Right kidney (tissue), 9 donors: ENCODE data around the gene ELMO2.
A peak's percentile ranks its signal among the peaks of the same experiment; 100 is the strongest.

Experiments
- DNase-seq: peaks from one replicate; pipeline ENCODE4 v3.0.0-alpha.2; 2016
- long read RNA-seq, 8 donors: transcript quantifications; one replicate each; lab custom pipeline, GENCODE V29; 2026

ELMO2 gene, protein sequence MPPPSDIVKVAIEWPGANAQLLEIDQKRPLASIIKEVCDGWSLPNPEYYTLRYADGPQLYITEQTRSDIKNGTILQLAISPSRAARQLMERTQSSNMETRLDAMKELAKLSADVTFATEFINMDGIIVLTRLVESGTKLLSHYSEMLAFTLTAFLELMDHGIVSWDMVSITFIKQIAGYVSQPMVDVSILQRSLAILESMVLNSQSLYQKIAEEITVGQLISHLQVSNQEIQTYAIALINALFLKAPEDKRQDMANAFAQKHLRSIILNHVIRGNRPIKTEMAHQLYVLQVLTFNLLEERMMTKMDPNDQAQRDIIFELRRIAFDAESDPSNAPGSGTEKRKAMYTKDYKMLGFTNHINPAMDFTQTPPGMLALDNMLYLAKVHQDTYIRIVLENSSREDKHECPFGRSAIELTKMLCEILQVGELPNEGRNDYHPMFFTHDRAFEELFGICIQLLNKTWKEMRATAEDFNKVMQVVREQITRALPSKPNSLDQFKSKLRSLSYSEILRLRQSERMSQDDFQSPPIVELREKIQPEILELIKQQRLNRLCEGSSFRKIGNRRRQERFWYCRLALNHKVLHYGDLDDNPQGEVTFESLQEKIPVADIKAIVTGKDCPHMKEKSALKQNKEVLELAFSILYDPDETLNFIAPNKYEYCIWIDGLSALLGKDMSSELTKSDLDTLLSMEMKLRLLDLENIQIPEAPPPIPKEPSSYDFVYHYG
- long read RNA-seq, donor 1, partial matches to known transcripts = 0 of 5 reads
- long read RNA-seq, donor 1, other reads (novel, unspliced or antisense) = 0 of 5 reads
- long read RNA-seq, donor 2, partial matches to known transcripts = 0 of 1 reads
- long read RNA-seq, donor 2, other reads (novel, unspliced or antisense) = 0 of 1 reads
- long read RNA-seq, donor 3 = 0 reads
- long read RNA-seq, donor 4, partial matches to known transcripts = 0 of 7 reads
- long read RNA-seq, donor 4, other reads (novel, unspliced or antisense) = 0 of 7 reads
- long read RNA-seq, donor 5, partial matches to known transcripts = 0 of 3 reads
- long read RNA-seq, donor 5, other reads (novel, unspliced or antisense) = 0 of 3 reads
- long read RNA-seq, donor 6, partial matches to known transcripts = 0 of 5 reads
- long read RNA-seq, donor 6, other reads (novel, unspliced or antisense) = 0 of 5 reads
- long read RNA-seq, donor 7, partial matches to known transcripts = 0 of 4 reads
- long read RNA-seq, donor 7, other reads (novel, unspliced or antisense) = 0 of 4 reads
- long read RNA-seq, donor 8, partial matches to known transcripts = 0 of 2 reads
- long read RNA-seq, donor 8, other reads (novel, unspliced or antisense) = 0 of 2 reads

DNA sequence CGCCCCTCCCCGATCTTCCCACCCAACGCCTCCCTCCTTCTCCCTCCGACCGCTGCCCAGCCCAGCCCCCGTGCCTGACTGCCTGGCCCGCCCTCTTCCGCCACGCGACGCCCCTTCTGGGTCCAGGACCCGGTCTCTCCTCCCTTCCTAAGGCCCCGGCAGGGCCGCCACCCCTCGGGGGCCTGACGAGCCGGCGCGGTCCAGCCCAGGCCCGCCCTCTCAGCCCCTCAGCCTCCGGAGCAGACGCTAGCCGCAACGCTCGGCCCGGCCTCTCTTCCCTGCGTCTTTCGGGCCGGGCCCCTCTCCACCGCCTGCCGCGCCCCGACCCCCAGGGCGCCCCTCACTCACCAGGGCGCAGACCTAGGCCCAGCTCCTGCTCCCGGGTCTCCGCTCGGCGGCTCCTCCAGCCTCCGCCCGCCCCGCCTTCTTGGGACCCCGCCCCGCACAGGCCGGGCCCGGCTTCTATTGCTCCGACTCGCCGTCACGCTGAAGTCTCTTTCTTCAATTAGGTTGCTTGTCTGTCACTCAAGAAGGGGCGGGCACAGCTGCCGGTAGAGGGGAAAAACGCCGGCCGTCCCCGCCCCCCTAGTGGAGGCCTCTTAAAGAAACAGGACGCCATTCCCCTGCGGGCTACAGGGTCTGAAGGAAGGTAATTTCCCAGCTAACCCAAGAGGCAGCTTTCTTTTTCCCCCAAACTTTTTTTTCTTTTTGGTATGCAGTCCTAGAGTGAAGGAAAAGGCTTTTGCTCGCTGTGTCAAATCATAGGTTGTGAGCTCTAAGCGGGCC lies at the start of gene ELMO2:
Gene ELMO2 (minus strand): TSS at position 416 of the 786 bp plus-strand sequence. CDS start 12,133 bp downstream, outside the sequence.
- peak; percentile 99 for DNase-seq

DNA sequence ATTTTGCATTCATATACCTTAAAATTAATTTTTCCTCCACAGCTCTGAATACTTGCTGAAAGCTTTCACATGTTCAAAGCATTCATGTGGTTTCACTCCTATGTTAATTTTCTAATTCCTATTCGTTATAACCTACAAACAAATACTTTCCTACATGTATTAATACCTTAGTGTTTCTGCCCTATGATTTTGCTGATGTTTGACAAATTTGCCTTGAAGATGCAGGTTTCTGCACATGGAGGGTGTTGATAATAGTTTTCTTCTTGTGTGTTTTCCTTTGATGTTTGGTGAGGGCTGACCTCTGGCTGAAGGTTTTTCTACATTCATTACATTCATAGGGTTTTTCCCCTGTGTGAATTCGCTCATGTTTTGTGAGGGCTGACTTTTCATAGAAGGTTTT lies 49.3 kb upstream of the ELMO2 start:
- no peak for DNase-seq

DNA sequence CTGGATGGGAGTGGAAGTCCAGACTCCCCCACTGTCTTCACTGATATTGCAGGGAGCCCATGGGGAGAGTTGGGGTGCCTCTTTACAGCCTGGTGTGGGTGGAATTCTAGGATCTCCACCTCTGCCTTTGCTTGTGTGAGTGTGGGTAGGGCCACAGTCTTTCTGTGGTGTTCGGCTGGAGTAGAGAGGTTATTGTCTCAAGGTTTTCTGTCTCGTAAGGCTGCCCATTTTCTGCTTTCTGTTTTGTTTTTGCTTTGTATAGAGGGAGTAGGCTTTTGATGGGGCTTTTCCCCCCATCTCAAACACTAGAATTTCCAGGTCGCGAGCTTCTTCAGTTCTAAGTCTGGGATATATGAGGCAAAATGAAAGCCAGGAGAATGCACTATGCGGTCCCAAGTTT lies 40.4 kb upstream of the ELMO2 start:
- DNase-seq = no peak

DNA sequence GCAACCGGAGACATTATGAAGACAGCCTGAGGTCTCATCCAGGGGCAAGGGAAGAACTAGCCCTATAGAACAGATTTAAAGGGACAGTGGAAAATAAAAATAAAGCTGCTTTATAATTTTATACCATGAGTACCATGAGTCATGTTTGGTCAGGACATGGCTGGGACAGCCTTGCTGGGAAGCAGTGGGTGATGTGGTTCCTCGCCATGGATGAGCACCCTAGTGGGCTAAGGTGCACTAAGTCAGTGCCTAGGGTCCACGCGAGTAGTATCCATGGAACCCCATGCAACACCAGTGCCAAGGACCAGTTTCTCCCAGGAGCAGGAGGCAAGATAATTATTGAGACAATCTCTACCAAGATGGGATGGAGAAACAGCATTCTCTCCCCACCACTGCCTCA lies 33.4 kb upstream of the ELMO2 start:
- no peak for DNase-seq

DNA sequence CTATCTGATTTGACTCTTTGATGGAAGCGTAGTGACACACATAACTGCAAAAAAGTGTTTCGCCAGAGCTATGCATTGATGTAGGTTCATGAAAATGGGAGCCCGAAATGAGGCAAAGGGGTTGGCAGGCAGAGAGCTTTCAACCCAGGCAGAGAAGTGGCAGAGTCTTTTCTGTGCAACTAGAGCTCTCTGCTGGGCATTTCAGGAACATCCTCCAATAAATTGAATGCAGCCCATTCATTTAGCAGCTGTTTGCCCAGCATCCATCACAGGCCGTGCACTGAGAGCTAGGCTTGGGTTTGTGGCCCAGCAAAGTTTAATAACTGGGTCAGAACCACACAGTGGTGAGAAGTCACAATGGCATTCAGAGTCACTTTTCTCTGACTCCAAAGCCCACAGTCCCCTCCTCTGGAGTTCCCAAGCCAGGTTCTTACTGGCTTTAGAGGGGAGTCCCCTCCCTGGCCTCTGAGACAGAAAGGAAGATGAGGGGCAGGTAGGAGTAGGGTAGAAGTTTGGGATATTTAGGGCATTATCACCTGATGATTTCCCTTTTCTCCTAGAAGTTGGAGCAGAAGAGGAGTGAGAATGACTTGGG lies 31.8 kb upstream of the ELMO2 start:
- no peak for DNase-seq

DNA sequence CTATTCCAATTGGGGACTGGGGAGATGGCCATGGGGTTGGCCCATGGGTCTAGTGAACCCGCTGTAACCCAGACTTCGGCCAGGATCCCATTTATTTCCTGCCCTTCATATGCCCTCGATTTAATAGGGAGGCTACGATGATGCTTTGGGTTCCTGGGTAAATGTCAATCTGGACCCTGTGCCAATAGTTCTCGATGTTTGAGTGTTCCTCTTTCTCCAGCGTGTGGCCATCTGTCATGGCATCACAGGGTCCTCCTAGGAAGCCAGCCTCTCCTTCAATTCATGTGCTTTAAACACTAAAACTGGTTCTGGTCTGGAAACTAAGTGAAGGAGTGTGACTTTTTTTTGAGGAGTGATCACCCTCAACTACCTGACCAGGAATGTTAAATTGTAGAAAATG lies 28.7 kb upstream of the ELMO2 start:
- no peak for DNase-seq

DNA sequence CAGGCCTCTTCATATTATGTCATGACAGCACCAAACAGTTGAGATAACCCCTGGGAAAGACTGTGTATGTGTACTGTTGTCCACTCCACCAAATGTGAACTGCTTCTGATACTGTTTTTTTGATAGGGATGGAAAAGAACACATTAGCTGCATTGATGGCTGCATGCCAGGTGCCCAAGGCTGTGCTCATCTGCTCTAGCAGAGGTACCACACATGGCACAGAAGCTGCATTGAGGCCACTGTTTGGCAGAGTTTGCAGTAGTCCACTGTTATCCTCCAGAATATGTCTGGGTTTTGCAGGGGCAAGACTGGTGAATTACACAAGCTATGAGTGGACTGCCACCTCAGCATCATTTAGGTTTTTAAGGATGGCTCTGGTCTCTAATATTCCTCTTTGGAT lies 28.2 kb upstream of the ELMO2 start:
- no peak for DNase-seq

DNA sequence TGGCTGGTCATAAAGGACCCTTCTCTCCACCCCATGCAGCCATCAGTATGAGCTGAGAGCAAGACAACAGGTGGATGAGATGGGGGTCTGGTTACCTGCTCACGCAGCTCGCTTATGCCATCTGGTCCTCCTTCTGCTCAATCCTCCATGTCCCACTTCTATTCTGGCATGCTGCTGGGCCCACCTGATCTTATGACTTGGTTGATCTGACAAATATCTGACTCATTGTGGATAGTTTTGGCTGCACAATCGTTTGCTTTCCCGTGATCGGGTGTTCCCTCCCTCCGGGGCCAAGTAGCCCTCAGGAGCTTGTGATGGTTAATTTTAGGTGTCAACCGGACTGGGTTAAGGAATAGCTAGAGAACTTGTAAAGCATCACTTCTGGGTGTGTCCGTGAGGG lies 26.6 kb upstream of the ELMO2 start:
- no peak for DNase-seq

DNA sequence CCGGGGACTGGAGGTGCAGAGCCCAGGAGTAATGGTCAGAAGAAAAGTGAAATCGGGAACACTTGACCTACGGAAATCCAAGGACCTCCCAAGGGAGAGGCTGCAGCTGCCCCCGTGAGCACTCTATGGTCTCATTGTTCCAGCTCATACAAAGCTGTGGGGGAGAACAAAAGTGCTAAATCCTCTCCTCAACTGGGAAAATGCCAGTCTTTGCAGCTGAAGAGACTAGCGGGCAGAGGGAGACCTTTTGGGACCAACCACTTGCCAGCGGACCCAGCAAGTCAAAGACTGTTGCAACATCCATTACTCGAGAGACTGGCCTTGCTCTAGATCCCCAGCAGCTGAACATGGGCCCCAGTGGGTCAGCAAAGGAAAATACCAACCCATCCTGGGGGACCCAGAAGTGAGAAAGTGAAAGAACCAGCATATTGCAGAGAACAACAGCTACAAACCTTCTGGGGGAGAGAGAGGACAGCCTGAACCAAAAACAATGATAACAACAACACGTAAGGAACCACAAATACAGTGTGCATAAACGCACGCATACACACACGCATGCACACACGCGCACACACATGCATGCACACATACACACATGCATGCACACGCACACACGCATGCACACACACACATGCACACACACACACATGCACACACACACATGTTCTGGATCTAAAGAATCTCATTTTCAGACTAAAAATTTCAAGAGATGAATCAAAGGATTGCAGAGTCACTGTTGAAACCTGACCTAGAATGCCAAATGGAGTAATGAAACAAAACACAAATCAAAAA lies 24.7 kb upstream of the ELMO2 start:
- DNase-seq = no peak

DNA sequence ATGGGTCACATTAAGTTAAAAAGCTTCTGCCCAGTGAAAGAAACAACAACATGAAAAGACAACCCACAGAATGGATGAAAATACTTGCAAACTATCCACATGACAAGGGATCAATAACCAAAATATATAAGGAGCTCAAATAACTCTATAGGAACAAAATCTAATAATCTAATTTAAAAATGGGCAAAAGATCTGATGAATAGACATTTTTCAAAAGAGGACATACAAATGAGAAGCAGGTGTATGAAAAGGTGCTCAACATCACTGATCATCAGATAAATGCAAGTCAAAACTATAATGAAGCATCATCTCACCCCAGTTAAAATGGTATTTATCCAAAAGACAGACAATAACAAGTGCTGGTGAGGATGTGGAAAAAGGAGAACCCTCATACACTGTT lies 21.0 kb upstream of the ELMO2 start:
- DNase-seq = no peak

DNA sequence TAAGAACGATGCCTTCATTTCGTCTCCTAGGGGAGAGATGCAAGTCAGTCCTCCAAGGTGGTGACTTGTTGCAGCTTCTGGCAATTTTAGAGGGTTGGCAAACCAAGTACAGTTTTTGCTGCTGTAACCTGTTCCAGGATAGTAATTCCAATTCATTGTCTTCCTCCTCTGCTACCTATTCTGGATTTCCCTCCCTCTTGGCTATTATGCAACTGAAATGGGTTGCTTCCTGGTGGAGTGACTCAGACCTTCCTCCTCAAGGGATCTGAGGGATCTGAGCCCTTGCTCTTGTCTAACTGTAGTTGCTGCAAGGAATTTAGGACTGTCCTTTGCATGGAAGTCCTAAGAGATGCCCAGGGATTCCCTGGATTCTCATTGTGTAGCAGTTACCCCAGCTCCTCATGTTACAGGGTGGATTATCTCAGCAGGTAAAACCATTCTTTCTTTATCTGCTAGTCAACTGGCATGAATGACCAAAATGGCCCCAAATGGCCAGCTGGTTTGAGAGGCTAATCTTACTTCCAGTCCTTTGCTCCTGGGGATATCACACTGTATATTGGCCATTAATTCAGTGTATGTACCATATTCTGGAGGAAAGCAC lies 17.6 kb upstream of the ELMO2 start:
- DNase-seq = no peak

DNA sequence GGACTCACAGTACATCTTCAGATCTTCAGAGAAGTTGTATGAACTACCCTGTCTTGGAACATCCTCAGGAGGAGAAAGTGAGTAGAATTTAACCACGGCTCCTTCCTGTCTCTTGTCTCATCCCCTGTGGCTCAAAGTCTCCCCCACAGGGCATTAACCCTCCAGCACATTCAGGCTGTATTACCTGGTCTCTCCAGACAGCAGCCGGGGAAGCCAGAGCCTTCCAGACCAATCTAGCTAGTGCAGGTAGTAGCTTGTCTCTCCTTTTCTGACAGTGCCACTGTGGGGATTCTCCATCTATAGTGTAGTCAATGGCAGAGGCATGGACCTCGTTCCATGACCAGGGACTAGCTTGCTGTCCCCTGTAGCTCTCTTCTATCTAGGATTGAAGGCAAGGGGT lies 16.9 kb upstream of the ELMO2 start:
- DNase-seq = no peak

DNA sequence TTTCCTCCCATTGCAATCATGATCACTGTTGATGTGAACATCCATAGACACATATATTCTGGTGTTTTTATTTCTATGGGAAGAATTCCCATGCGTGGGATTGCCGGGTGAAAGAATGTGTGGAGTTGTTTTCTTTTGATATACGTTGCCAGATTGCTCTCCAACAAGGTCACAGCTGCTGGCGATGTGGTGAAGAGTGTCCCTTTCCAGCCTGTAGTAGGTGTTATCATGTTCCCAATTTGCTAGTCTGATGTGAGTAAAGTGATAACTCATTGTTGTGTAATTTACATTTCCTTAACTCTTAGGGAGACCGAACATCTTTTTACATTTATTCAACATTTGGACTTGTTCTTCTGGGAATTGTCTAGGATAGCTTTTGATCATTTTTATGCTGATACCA lies 14.5 kb upstream of the ELMO2 start:
- no peak for DNase-seq

DNA sequence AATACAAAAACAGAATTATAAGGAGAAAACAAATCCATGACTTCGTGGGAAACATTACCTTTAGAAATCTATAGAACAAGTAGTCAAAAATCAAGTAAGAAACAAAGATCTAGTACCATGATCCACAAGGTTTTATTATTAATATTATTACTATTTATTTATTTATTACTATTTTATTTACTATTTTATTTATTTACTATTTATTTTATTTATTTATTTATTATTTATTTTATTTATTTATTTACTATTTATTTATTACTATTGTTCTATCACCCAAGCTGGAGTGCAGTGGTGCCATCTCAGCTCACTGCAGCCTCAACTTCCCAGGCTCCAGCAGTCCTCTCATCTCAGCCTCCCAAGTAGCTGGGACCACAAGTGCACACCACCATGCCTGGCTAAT lies 13.5 kb upstream of the ELMO2 start:
- no peak for DNase-seq

DNA sequence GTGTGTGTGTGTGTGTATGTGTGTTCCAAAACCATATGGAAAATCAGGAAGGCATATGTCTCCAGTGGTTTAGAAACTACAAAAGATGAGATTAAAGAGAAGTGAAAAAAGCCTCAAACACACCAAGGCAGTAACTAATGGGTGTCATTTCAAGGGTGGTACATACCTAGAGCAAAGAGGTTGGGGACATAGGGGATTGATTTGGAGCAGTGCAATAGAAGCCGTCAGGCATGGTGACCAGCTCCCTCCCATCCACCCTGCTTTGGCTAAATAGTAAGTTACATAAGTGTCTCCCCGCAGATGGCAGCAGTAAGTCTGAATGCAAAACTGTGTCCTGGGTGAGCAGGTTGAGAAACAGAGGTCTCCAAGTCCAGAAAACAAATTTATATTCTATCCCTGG lies 10.4 kb upstream of the ELMO2 start:
- DNase-seq = no peak

DNA sequence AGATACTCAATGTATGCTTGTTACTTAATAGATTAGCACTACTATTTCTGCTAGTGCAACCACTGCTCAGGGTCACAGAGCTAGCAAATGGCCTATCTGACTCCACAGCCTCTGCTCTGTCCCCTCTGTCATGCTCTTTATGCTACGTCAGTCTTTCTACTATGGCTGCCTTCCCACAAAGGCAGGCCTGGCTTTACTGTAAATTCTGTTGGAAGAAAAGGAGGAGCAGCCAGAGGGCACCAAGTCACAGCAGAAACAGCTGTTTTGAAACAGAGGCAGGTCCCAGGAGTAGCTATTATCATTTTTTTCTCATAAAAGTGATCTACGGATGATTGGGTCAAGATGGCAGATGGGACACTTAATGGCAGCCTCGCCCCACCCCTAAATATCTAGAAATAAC lies 10.0 kb upstream of the ELMO2 start:
- no peak for DNase-seq

DNA sequence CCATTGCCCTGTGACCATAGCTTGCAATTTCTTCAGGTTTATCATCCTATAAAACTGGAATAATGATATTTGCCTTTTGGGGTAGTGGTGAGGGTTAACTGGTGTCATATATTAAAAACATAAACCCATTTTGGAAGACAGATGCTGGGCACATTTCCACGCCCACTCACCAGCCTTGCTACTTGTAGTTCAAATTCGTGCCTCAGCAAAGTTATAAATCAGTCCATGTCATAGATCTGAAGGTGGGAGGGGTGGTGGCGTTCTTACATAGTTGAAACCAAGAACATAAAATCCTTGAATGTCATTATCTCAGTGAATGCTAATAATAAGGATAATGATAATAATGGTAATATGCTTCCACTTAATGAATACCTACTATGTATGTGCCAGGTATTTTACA lies 9.4 kb upstream of the ELMO2 start:
- no peak for DNase-seq

DNA sequence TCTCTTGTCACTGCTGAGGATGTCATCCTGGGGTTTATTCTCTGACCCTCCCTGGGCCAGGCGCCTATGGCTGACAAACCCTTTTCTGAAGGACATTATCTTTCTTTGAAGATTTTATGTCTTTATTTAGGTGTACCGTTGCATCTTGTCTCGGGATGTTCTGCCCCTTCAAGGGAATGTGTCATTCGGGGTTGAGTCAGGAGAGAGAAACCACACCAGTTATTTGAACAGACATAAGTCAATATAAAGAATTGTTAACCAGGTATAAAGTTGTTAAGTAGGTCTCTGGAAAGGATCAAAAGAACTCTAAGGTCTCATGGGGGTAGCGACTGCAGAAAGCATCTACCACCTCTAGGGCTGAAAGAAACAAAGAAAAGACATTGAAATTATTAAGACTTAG lies 8.2 kb upstream of the ELMO2 start:
- no peak for DNase-seq

DNA sequence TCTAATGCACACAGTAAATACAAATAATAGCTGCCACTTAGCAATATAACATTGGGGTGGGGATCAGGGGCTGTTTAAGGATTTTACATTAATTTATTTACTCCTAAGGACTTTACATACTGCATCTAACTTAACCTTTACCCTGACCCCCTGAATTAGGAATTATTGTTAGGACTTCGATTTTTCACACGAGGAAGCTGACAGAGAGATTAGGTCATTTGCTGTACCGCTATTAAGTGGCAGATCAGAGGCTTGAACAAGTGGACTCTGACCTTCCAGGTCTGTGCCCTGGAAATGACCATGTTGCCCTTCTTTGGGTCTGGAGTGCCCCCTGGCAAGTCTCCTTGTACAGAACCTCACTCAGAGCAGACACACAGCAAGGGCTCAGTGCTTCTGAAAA lies 5.2 kb upstream of the ELMO2 start:
- no peak for DNase-seq

DNA sequence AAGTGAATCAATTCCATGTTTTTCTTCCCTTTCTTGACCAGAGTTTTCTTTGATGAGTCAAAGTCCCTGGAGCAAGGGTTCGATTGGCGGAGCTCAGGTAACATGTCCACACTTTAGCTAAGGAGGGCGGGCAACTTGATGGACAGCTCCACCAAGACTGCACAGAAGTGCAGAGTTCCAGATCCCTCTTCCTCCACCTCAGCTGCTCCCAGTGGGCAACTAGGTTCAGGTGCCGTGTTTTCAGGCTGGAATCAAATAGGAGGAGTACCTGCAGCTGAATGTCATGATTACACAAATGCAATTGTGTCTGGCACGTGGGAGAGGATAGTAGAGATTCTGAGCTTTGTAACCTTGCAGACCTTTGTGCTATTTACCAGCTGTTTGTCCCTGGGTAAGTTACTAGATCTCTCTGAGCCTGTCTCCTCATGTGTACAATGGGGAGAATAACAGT lies 1.9 kb upstream of the ELMO2 start:
- DNase-seq = no peak
